Measurements from ENCODE around the gene LNP1. TPM values are rescaled to one million over a fixed set of nuclear protein-coding genes. Genes with fewer than 3 reads are reported as not detected.

The LNP1 gene
- total RNA-seq, 2 donors from 2014 or later, result 4.3 to 7.9 TPM

- Mint-ChIP-seq H3K4me3 (no peak overlapping the region), H3K27ac (no peak overlapping the region), H3K36me3 (ENCODE audit: low read depth) (peaks cover 66% of the 10 kb centered on the region), H3K27me3 (ENCODE audit: insufficient read depth) (no peaks in the 10 kb centered on the region), H3K4me1 (no peaks in the 10 kb centered on the region), H3K9me3 (peaks cover 6% of the 10 kb centered on the region)
- peaks cover 15% of the 10 kb centered on the region for H3K9me3 ChIP-seq (ENCODE audit: control insufficient read depth, low read length)
- no peak overlapping the region for H3K4me3 ChIP-seq (ENCODE audit: low read length)
- H3K27me3 ChIP-seq (ENCODE audit: control insufficient read depth, insufficient read depth, low read length, poor library complexity, severe bottlenecking), result no peaks in the 10 kb centered on the region
- H3K36me3 ChIP-seq (ENCODE audit: control insufficient read depth, insufficient read depth, low read length), result peaks cover 61% of the 10 kb centered on the region
- no peak for DNase-seq
- 95 to 98% methylated on average over 4 of the region's 4 CpGs for WGBS, 2 experiments (ENCODE audit: insufficient coverage in 1 of 2, insufficient read length in 1 of 2)
- H3K4me1 ChIP-seq (ENCODE audit: control insufficient read depth, insufficient read depth, low read length), result no peaks in the 10 kb centered on the region
- H3K9ac ChIP-seq (ENCODE audit: extremely low read depth, low read length, poor library complexity, severe bottlenecking), result no peak overlapping the region
- H3K27ac ChIP-seq (ENCODE audit: low read depth, low read length), result no peak overlapping the region
- TF ChIP-seq CTCF (conservative IDR thresholded peaks at IDR 0.05), result no peak
Observed at GRCh38 chr3:100360757-100361496, 40.4 kb upstream of the LNP1 start.

GRCh38 chr3:100361897-100362296 is 39.4 kb upstream of the LNP1 start:
- WGBS, 2 experiments (ENCODE audit: insufficient coverage in 1 of 2, insufficient read length in 1 of 2), result 87 to 100% methylated on average over 1 of the region's 1 CpG
- H3K27ac Mint-ChIP-seq, result no peak overlapping the region
- no peak for TF ChIP-seq CTCF (conservative IDR thresholded peaks at IDR 0.05)

GRCh38 chr3:100364421-100364820 is 36.9 kb upstream of the LNP1 start:
- DNase-seq, result no peak
- Mint-ChIP-seq H3K36me3 (ENCODE audit: low read depth) (peaks cover 72% of the 10 kb centered on the region), H3K4me1 (no peaks in the 10 kb centered on the region), H3K27me3 (ENCODE audit: insufficient read depth) (no peaks in the 10 kb centered on the region), H3K9me3 (peaks cover 6% of the 10 kb centered on the region), H3K4me3 (no peak overlapping the region), H3K27ac (no peak overlapping the region)
- no peaks in the 10 kb centered on the region for H3K4me1 ChIP-seq (ENCODE audit: control insufficient read depth, insufficient read depth, low read length)
- whole genome bisulfite sequencing, 2 experiments (ENCODE audit: insufficient coverage in 1 of 2, insufficient read length in 1 of 2), result 95 to 96% methylated on average over 3 of the region's 3 CpGs
- no peak overlapping the region for H3K27ac ChIP-seq (ENCODE audit: low read depth, low read length)
- H3K9ac ChIP-seq (ENCODE audit: extremely low read depth, low read length, poor library complexity, severe bottlenecking), result no peak overlapping the region
- H3K36me3 ChIP-seq (ENCODE audit: control insufficient read depth, insufficient read depth, low read length), result peaks cover 91% of the 10 kb centered on the region
- no peak for TF ChIP-seq CTCF (conservative IDR thresholded peaks at IDR 0.05)
- no peak overlapping the region for H3K4me3 ChIP-seq (ENCODE audit: low read length)
- no peaks in the 10 kb centered on the region for H3K27me3 ChIP-seq (ENCODE audit: control insufficient read depth, insufficient read depth, low read length, poor library complexity, severe bottlenecking)
- H3K9me3 ChIP-seq (ENCODE audit: control insufficient read depth, low read length), result peaks cover 15% of the 10 kb centered on the region

More at GRCh38 chr3:100361897-100362296, 39.4 kb upstream of the LNP1 start:
- Mint-ChIP-seq H3K4me1 (no peaks in the 10 kb centered on the region), H3K36me3 (ENCODE audit: low read depth) (peaks cover 61% of the 10 kb centered on the region), H3K4me3 (no peak overlapping the region), H3K27me3 (ENCODE audit: insufficient read depth) (no peaks in the 10 kb centered on the region), H3K9me3 (peaks cover 6% of the 10 kb centered on the region)
- H3K27ac ChIP-seq (ENCODE audit: low read depth, low read length), result no peak overlapping the region
- H3K36me3 ChIP-seq (ENCODE audit: control insufficient read depth, insufficient read depth, low read length), result peaks cover 65% of the 10 kb centered on the region
- no peaks in the 10 kb centered on the region for H3K27me3 ChIP-seq (ENCODE audit: control insufficient read depth, insufficient read depth, low read length, poor library complexity, severe bottlenecking)
- H3K4me3 ChIP-seq (ENCODE audit: low read length), result no peak overlapping the region
- H3K9ac ChIP-seq (ENCODE audit: extremely low read depth, low read length, poor library complexity, severe bottlenecking), result no peak overlapping the region
- DNase-seq, result no peak
- peaks cover 15% of the 10 kb centered on the region for H3K9me3 ChIP-seq (ENCODE audit: control insufficient read depth, low read length)
- no peaks in the 10 kb centered on the region for H3K4me1 ChIP-seq (ENCODE audit: control insufficient read depth, insufficient read depth, low read length)

Measured in endodermal cell (in vitro differentiated cells).